ENCODE data around the gene AFTPH.

DNA sequence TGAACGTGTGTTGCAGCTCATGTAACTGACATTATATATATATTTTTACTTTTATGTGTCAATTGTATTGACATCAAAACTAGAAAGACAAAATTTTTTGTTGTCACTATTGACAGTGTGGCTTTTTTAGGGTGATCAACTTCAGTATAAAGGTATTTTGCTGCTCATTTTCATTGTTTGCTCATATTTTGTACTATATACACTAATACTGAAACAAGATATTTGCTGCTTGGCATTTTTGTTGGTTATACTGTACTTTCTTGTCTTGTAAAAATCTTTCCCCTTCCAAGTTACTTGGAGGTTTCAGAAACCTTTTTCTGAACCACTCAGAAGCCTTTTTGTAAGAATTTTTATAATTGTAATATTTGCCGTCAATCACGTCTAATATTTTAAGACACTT is 16.5 kb downstream of the AFTPH start:
- TF ChIP-seq, protein P1, sequence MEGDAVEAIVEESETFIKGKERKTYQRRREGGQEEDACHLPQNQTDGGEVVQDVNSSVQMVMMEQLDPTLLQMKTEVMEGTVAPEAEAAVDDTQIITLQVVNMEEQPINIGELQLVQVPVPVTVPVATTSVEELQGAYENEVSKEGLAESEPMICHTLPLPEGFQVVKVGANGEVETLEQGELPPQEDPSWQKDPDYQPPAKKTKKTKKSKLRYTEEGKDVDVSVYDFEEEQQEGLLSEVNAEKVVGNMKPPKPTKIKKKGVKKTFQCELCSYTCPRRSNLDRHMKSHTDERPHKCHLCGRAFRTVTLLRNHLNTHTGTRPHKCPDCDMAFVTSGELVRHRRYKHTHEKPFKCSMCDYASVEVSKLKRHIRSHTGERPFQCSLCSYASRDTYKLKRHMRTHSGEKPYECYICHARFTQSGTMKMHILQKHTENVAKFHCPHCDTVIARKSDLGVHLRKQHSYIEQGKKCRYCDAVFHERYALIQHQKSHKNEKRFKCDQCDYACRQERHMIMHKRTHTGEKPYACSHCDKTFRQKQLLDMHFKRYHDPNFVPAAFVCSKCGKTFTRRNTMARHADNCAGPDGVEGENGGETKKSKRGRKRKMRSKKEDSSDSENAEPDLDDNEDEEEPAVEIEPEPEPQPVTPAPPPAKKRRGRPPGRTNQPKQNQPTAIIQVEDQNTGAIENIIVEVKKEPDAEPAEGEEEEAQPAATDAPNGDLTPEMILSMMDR (IDR thresholded peaks at IDR 0.05): no peak
- no peak for TF ChIP-seq POLR2A (IDR thresholded peaks at IDR 0.05)
- TF ChIP-seq POLR2AphosphoS5 (IDR thresholded peaks at IDR 0.05): no peak
